GM12878 (cell line): ENCODE results near the gene STK10. TPM values are rescaled to one million over a fixed set of nuclear protein-coding genes. Genes with fewer than 3 reads are reported as not detected.

Experiments
- ATAC-seq: fragments of 200-7000 bp; cut with Tn5 transposase; 3 replicates; pipeline ENCODE4 v1.9.1; 2020; ENCODE audit warnings: mild to moderate bottlenecking, moderate library complexity
- BruUV-seq: library from RNA; stranded (reverse); fragments of 400-500 nt; replicated peaks from 2 replicates; lab custom pipeline; 2021; lab: Mats Ljungman, UMichigan
- CTCF ChIA-PET: fragments of 300-600 bp; sonication (Branson Sonifier 250); formaldehyde crosslinking; extraction: SDS; loops from one replicate; lab custom pipeline; 2021; ENCODE audit warnings: inconsistent platforms; lab: Yijun Ruan, JAX
- POLR2A ChIA-PET: fragments of 350-600 bp; formaldehyde crosslinking; extraction: SDS; loops from one replicate; lab custom pipeline; 2021; ENCODE audit warnings: inconsistent platforms; lab: Charles Lee
- RAD21 ChIA-PET: fragments of 300-600 bp; sonication (Branson Sonifier 250); formaldehyde crosslinking; loops from one replicate; lab custom pipeline; 2023; ENCODE audit warnings: antibody characterized with exemption; ENCODE audit not compliant: unreplicated experiment; lab: Charles Lee
- SMC1A ChIA-PET: fragments of 300-600 bp; sonication (Branson Sonifier 250); formaldehyde crosslinking; loops from one replicate; lab custom pipeline; 2023; ENCODE audit not compliant: unreplicated experiment, uncharacterized antibody; lab: Charles Lee
- DNase-seq: peaks from one replicate; pipeline ENCODE4 v3.0.0-alpha.2; 2011; ENCODE audit warnings: low read depth, low spot score
- FAIRE-seq: peaks from 3 replicates; lab custom pipeline; 2011; peaks lifted over from hg19 to GRCh38; lab: Jason Lieb, UNC
- H2AFZ ChIP-seq: 2 replicates; pipeline ENCODE4 v1.6.0; 2011; ENCODE audit warnings: low read depth, low read length, control low read depth; ENCODE audit not compliant: control insufficient read depth
- H3K27ac ChIP-seq: 2 replicates; pipeline ENCODE4 v1.5.1; 2011; ENCODE audit warnings: control low read depth; ENCODE audit not compliant: control insufficient read depth, insufficient read depth
- H3K27me3 ChIP-seq, 2 experiments: replicated peaks in 1 of 2; 2 replicates each; pipeline versions ENCODE4 v1.6.0 to v1.6.1; 2011; ENCODE audit warnings: low read length in 1 of 2; ENCODE audit not compliant: control insufficient read depth in 2 of 2, insufficient read depth in 2 of 2
- H3K36me3 ChIP-seq, 2 experiments: 2 replicates each; pipeline ENCODE4 v1.5.1; 2011; ENCODE audit warnings: low read length in 1 of 2; ENCODE audit not compliant: control insufficient read depth in 2 of 2, insufficient read depth in 2 of 2
- H3K4me1 ChIP-seq: 2 replicates; pipeline ENCODE4 v1.6.1; 2011; ENCODE audit warnings: mild to moderate bottlenecking, low read length, moderate library complexity, mixed read lengths; ENCODE audit not compliant: control insufficient read depth, insufficient read depth
- H3K4me2 ChIP-seq: 2 replicates; pipeline ENCODE4 v1.6.0; 2011; ENCODE audit warnings: control low read depth; ENCODE audit not compliant: control insufficient read depth, insufficient read depth
- H3K4me3 ChIP-seq: fragments of 200-600 bp; sonication (generic); 2 replicates; pipeline ENCODE4 v1.5.1; 2016
- H3K79me2 ChIP-seq: 2 replicates; pipeline ENCODE4 v1.6.0; 2011; ENCODE audit warnings: low read length; ENCODE audit not compliant: control insufficient read depth, insufficient read depth
- H3K9ac ChIP-seq: 2 replicates; pipeline ENCODE4 v1.8.0; 2011; ENCODE audit warnings: low read length, control low read depth, mixed read lengths; ENCODE audit not compliant: control insufficient read depth, insufficient read depth
- H3K9me3 ChIP-seq: replicated peaks from 3 replicates; pipeline ENCODE4 v1.5.1; 2011; ENCODE audit warnings: mild to moderate bottlenecking, low read length; ENCODE audit not compliant: control insufficient read depth, insufficient read depth
- H4K20me1 ChIP-seq: 2 replicates; pipeline ENCODE4 v1.6.0; 2011; ENCODE audit not compliant: control insufficient read depth, insufficient read depth
- ATF7 ChIP-seq: fragments of 450-650 bp; IDR thresholded peaks from 2 replicates; pipeline ENCODE4 v1.6.1; 2016; ENCODE audit warnings: low read depth, mild to moderate bottlenecking
- BCL11A ChIP-seq: IDR thresholded peaks from 2 replicates; pipeline ENCODE4 v1.6.1; 2011; ENCODE audit warnings: low read depth, low read length
- CBFB ChIP-seq: IDR thresholded peaks from 2 replicates; pipeline ENCODE4 v1.6.1; 2016; ENCODE audit warnings: antibody characterized with exemption, low read depth
- DPF2 ChIP-seq: fragments of 450-650 bp; IDR thresholded peaks from 2 replicates; pipeline ENCODE4 v1.6.1; 2017; ENCODE audit warnings: mild to moderate bottlenecking
- HDGF ChIP-seq: fragments of 450-650 bp; IDR thresholded peaks from 2 replicates; pipeline ENCODE4 v1.6.1; 2016; ENCODE audit warnings: antibody characterized with exemption
- IKZF2 ChIP-seq, 2 experiments: fragments of 450-650 bp; IDR thresholded peaks; 2 replicates each; pipeline ENCODE4 v1.6.1; 2017; ENCODE audit warnings: mild to moderate bottlenecking in 2 of 2, moderate library complexity in 2 of 2
- IRF4 ChIP-seq: IDR thresholded peaks from 2 replicates; pipeline ENCODE4 v1.6.1; 2011; ENCODE audit warnings: low read depth, low read length
- LARP7 ChIP-seq: fragments of 450-650 bp; IDR thresholded peaks from 2 replicates; pipeline ENCODE4 v1.6.1; 2017; ENCODE audit warnings: mild to moderate bottlenecking
- PAX5 ChIP-seq: IDR thresholded peaks from 2 replicates; pipeline ENCODE4 v1.6.1; 2011; ENCODE audit warnings: low read depth, low read length, borderline replicate concordance
- SMAD1 ChIP-seq: fragments of 450-650 bp; IDR thresholded peaks from 2 replicates; pipeline ENCODE4 v1.6.1; 2018; ENCODE audit warnings: mild to moderate bottlenecking, low read depth; ENCODE audit not compliant: partially characterized antibody
- SP1 ChIP-seq: IDR thresholded peaks from one replicate; pipeline ENCODE4 v1.6.1; 2011; ENCODE audit warnings: low read depth, low read length
- SPI1 ChIP-seq: IDR thresholded peaks from 2 replicates; pipeline ENCODE4 v1.6.1; 2011; ENCODE audit warnings: low read depth, mild to moderate bottlenecking, low read length, moderate library complexity, borderline replicate concordance; ENCODE audit not compliant: insufficient read depth
- SREBF2 ChIP-seq: IDR thresholded peaks from 2 replicates; pipeline ENCODE4 v1.6.1; 2012; ENCODE audit warnings: mild to moderate bottlenecking, low read length
- TCF3 ChIP-seq: IDR thresholded peaks from 2 replicates; pipeline ENCODE4 v1.6.1; 2012; ENCODE audit warnings: low read depth, mild to moderate bottlenecking, low read length, borderline replicate concordance; ENCODE audit not compliant: insufficient read depth
- YBX1 ChIP-seq: fragments of 450-650 bp; IDR thresholded peaks from 2 replicates; pipeline ENCODE4 v1.6.1; 2016; ENCODE audit warnings: antibody characterized with exemption
- YY1 ChIP-seq: IDR thresholded peaks from 2 replicates; pipeline ENCODE4 v1.6.1; 2011; ENCODE audit warnings: low read depth, mild to moderate bottlenecking, low read length
- ZZZ3 ChIP-seq: IDR thresholded peaks from 2 replicates; pipeline ENCODE4 v1.6.1; 2011; ENCODE audit warnings: low read depth; ENCODE audit not compliant: control insufficient read depth, insufficient read length
- WGBS: methylation state at CpG from one replicate; pipeline ENCODE4 v1.1.6; 2016; ENCODE audit warnings: low lambda C conversion rate; ENCODE audit not compliant: insufficient replicate concordance, insufficient coverage; ENCODE audit errors: missing lambda C conversion rate; 5-methylcytosine and 5-hydroxymethylcytosine counted together
- in situ Hi-C: fragments of 300-500 bp; cut with MboI; formaldehyde crosslinking; loops from 9 replicates; pipeline ENCODE4 v1.14.3; 2018; ENCODE audit warnings: mixed read lengths
- intact Hi-C: fragments of 100-400 bp; cut with micrococcal nuclease; formaldehyde crosslinking; loops from one replicate; pipeline ENCODE4 v1.14.2; 2022; ENCODE audit not compliant: unreplicated experiment
- polyA plus RNA-seq, 11 experiments: library from polyadenylated mRNA; depleted of rRNA in 4 of 11; unstranded in 6 of 11; stranded (reverse) in 5 of 11; fragments of >200 nt; fragmentation: Nextera tagmentation in 4 of 11; fragmentation: Illumina TruSeq in 1 of 11; extraction: Ambion mirVana in 4 of 11; extraction: Trizol in 1 of 11; gene quantifications; 1 replicate in 1 of 11; 2 replicates in 10 of 11; pipeline versions ENCODE4 v1.2.1 to v1.2.3, GENCODE V29; 2011 to 2016; ENCODE audit warnings: inconsistent platforms in 2 of 11, missing spikeins in 2 of 11, low read depth in 1 of 11
- total RNA-seq, 4 experiments: library from RNA; depleted of rRNA in 3 of 4; stranded (reverse); fragments of >200 nt in 3 of 4; fragmentation: Illumina TruSeq in 1 of 4; extraction: Trizol in 1 of 4; gene quantifications; 2 replicates each; pipeline versions ENCODE4 v1.2.1 to v1.2.3, GENCODE V29; 2013 to 2021
- TF ChIP-seq, protein P1 (sequence below): fragments of 450-650 bp; IDR thresholded peaks from 2 replicates; pipeline ENCODE4 v1.6.1; 2016; ENCODE audit warnings: mild to moderate bottlenecking, moderate library complexity, borderline replicate concordance
- TF ChIP-seq, protein P2 (sequence below): IDR thresholded peaks from 2 replicates; pipeline ENCODE4 v1.6.1; 2011; ENCODE audit warnings: borderline replicate concordance, low read depth, mild to moderate bottlenecking, moderate library complexity, mixed read lengths, low read length; ENCODE audit not compliant: insufficient read depth; ENCODE audit errors: extremely low read length

Gene STK10
- total and polyA plus RNA-seq, 10 of the 15 experiments (the other 5 are each of a cell fraction or from before 2014, with no cell fraction given) = 14.2 to 96.4 (median 50.6) TPM

DNA sequence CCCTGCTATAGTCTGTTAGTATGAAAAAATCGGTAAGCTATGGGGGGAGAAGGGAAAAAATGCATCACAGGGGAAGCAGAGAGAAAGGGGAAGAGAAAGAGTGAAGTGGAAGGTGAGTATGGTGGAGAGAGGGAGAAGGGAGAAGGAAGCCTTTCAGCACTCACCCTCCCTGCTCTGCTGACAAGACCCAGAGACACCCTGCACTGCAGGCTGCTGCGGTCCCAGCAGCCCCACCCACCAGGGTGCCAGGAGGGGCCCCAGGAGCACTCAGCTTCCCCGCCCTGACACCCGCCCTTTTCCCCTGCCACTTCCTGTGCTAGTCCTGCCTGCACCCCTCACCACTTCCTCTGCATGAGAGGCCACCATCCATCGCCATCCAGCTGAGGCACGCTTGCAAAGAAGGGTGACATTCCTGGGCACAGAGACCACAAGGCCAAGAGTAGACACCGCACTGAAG lies 12.7 kb downstream of the STK10 start:
- ChIA-PET POLR2A (interaction anchor here (1.8 to 4.7 kb wide), 6 partner anchors 10 to 64 kb away, joined by 7 to 104 read pairs (median 22); partner anchors contain the start of gene STK10), SMC1A (interaction anchor here (0.9 to 5.6 kb wide), 18 partner anchors 9 to 168 kb away, joined by 3 to 103 read pairs (median 4); partner anchors contain the start of genes FBXW11 and STK10), RAD21 (interaction anchor here (0.9 to 9.9 kb wide), 11 partner anchors 11 to 169 kb away, joined by 3 to 158 read pairs (median 5); partner anchors contain the start of genes FBXW11 and STK10), CTCF (interaction anchor here (0.7 to 6.1 kb wide), 13 partner anchors 11 to 263 kb away, joined by 3 to 74 read pairs (median 4); partner anchors contain the start of genes STK10 and UBTD2)
- Histone ChIP-seq H3K9ac (peak overlapping the region; percentile 78), H3K4me2 (peak overlapping the region; percentile 86), H4K20me1 (peaks cover 11% of the 10 kb centered on the region), H3K4me1 (peaks cover 67% of the 10 kb centered on the region), H3K4me3 (peak overlapping the region; percentile 69), H3K79me2 (peaks cover 91% of the 10 kb centered on the region), H3K27ac (peak overlapping the region; percentile 96), H2AFZ (no peak overlapping the region), H3K9me3 (no peaks in the 10 kb centered on the region), H3K27me3 (no peaks in the 10 kb centered on the region), H3K36me3 (peaks cover 10 to 17% of the 10 kb centered on the region in 2 experiments; a peak in 3 of 4 replicates)
- DNase-seq (peak; percentile 75), ATAC-seq (peak; percentile 80), FAIRE-seq (peak; percentile 78)
- 8% methylated on average over 5 of the region's 7 CpGs for WGBS
- intact Hi-C loops = loop anchor here (2.0 kb wide), 1 partner anchor 14 kb away; the partner anchor contains the start of gene STK10
- no TSS peak for BruUV-seq
- in situ Hi-C loops = loop anchor here (5.0 kb wide), 1 partner anchor 63 kb away; no protein-coding TSS in a partner anchor
- TF ChIP-seq, protein P1, sequence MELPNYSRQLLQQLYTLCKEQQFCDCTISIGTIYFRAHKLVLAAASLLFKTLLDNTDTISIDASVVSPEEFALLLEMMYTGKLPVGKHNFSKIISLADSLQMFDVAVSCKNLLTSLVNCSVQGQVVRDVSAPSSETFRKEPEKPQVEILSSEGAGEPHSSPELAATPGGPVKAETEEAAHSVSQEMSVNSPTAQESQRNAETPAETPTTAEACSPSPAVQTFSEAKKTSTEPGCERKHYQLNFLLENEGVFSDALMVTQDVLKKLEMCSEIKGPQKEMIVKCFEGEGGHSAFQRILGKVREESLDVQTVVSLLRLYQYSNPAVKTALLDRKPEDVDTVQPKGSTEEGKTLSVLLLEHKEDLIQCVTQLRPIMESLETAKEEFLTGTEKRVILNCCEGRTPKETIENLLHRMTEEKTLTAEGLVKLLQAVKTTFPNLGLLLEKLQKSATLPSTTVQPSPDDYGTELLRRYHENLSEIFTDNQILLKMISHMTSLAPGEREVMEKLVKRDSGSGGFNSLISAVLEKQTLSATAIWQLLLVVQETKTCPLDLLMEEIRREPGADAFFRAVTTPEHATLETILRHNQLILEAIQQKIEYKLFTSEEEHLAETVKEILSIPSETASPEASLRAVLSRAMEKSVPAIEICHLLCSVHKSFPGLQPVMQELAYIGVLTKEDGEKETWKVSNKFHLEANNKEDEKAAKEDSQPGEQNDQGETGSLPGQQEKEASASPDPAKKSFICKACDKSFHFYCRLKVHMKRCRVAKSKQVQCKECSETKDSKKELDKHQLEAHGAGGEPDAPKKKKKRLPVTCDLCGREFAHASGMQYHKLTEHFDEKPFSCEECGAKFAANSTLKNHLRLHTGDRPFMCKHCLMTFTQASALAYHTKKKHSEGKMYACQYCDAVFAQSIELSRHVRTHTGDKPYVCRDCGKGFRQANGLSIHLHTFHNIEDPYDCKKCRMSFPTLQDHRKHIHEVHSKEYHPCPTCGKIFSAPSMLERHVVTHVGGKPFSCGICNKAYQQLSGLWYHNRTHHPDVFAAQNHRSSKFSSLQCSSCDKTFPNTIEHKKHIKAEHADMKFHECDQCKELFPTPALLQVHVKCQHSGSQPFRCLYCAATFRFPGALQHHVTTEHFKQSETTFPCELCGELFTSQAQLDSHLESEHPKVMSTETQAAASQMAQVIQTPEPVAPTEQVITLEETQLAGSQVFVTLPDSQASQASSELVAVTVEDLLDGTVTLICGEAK = peak; percentile 72; the same call in 1 of the 2 replicates
- TF ChIP-seq TCF3 (no peak), SMAD1 (peak; percentile 72), SP1 (peak; percentile 42), SREBF2 (no peak), YY1 (peak; percentile 58), IRF4 (0 out of 2 replicates have a peak, but pooled peaks have one; percentile 13), BCL11A (peak; percentile 20; the same call in 1 of the 2 replicates), DPF2 (no peak), YBX1 (no peak), PAX5 (peak; percentile 47; the same call in 1 of the 2 replicates), HDGF (peak; percentile 73), ATF7 (peak; percentile 31; the same call in 1 of the 2 replicates), IKZF2 (IDR thresholded peaks at IDR 0.05) (peak; percentile 58 to 70), CBFB (peak; percentile 69; the same call in 1 of the 2 replicates), ZZZ3 (no peak), SPI1 (peak; percentile 81), LARP7 (0 out of 2 replicates have a peak, but pooled peaks have one; percentile 16)
- TF ChIP-seq, protein P2, sequence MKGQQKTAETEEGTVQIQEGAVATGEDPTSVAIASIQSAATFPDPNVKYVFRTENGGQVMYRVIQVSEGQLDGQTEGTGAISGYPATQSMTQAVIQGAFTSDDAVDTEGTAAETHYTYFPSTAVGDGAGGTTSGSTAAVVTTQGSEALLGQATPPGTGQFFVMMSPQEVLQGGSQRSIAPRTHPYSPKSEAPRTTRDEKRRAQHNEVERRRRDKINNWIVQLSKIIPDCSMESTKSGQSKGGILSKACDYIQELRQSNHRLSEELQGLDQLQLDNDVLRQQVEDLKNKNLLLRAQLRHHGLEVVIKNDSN = no peak
